DND-41 (cell line): Measurements from ENCODE around the gene HDGF.

Experiments
- ATAC-seq: fragments of 200-7000 bp; cut with Tn5 transposase; 3 replicates; pipeline ENCODE4 v1.9.1; 2021; ENCODE audit warnings: low read depth; ENCODE audit not compliant: insufficient read depth
- DNase-seq: peaks from one replicate; pipeline ENCODE4 v3.0.0-alpha.2; 2020
- H2AFZ ChIP-seq: 2 replicates; pipeline ENCODE4 v1.6.0; 2012; ENCODE audit warnings: low read depth, low read length
- H3K27ac ChIP-seq: 2 replicates; pipeline ENCODE4 v1.5.1; 2012; ENCODE audit warnings: low read length, inconsistent platforms
- H3K27me3 ChIP-seq: fragments of 200-600 bp; sonication (generic); 2 replicates; pipeline ENCODE4 v1.6.0; 2012; ENCODE audit warnings: low read length, mild to moderate bottlenecking, inconsistent platforms; ENCODE audit not compliant: insufficient read depth, poor library complexity
- H3K36me3 ChIP-seq: 2 replicates; pipeline ENCODE4 v1.5.1; 2012; ENCODE audit warnings: low read length, inconsistent platforms; ENCODE audit not compliant: insufficient read depth
- H3K4me1 ChIP-seq: 2 replicates; pipeline ENCODE4 v1.5.1; 2012; ENCODE audit warnings: mild to moderate bottlenecking, low read length; ENCODE audit not compliant: insufficient read depth
- H3K4me2 ChIP-seq: 2 replicates; pipeline ENCODE4 v1.6.0; 2012; ENCODE audit warnings: mild to moderate bottlenecking, moderate library complexity, low read length, inconsistent platforms; ENCODE audit not compliant: insufficient read depth
- H3K4me3 ChIP-seq, 2 experiments: fragments of 200-600 bp in 1 of 2; shearing (Covaris generic) in 1 of 2; 2 replicates each; pipeline ENCODE4 v1.5.1; 2012 to 2016; ENCODE audit warnings: inconsistent platforms in 2 of 2, low read length in 2 of 2, mild to moderate bottlenecking in 2 of 2, low read depth in 1 of 2, moderate library complexity in 1 of 2
- H3K79me2 ChIP-seq: 2 replicates; pipeline ENCODE4 v1.6.0; 2012; ENCODE audit warnings: low read length, inconsistent platforms; ENCODE audit not compliant: insufficient read depth
- H3K9ac ChIP-seq: 2 replicates; pipeline ENCODE4 v1.6.0; 2012; ENCODE audit warnings: low read depth, mild to moderate bottlenecking, inconsistent platforms, low read length, moderate library complexity
- H3K9me3 ChIP-seq: 2 replicates; pipeline ENCODE4 v1.5.1; 2012; ENCODE audit warnings: low read length, moderate library complexity, mild to moderate bottlenecking, inconsistent platforms; ENCODE audit not compliant: insufficient read depth, severe bottlenecking
- H4K20me1 ChIP-seq: 2 replicates; pipeline ENCODE4 v1.6.0; 2012; ENCODE audit warnings: low read length; ENCODE audit not compliant: insufficient read depth
- EZH2 ChIP-seq: IDR thresholded peaks from 3 replicates; pipeline ENCODE4 v1.6.1; 2012; ENCODE audit warnings: borderline replicate concordance, low read depth, mild to moderate bottlenecking, moderate library complexity, low read length, inconsistent platforms; ENCODE audit not compliant: severe bottlenecking
- TF ChIP-seq, protein P1 (sequence below): IDR thresholded peaks from 2 replicates; pipeline ENCODE4 v1.5.1; 2012; ENCODE audit warnings: borderline replicate concordance, low read length, moderate library complexity, mild to moderate bottlenecking; ENCODE audit not compliant: poor library complexity, severe bottlenecking; ENCODE audit errors: extremely low read depth

HDGF gene

DNA sequence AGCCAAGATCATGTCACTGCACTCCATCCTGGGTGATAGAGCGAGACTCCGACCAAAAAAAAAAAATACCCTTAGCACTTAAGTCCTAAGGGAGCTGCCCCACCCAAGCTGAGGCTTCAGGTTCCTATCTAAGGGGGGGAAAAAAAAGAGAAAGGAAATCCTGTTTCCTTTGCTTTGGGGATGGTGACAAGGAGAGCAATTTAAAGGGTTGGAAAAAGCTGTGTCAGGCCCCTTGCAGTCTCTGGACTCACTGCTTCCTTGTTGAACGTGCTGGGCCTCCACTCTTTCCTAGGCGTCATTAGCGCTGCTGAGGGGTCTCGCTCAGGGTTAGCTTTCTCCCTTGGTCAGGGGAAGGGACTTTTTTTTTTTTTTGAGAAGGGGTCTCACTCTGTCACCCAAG is 34.0 kb upstream of the HDGF start:
- Histone ChIP-seq H4K20me1 (peaks cover 29% of the 10 kb centered on the region), H3K4me2 (no peak overlapping the region), H3K36me3 (peaks cover 88% of the 10 kb centered on the region), H3K9ac (no peak overlapping the region), H3K4me3 (no peak overlapping the region), H3K9me3 (no peaks in the 10 kb centered on the region), H3K4me1 (no peaks in the 10 kb centered on the region), H3K79me2 (peaks cover 50% of the 10 kb centered on the region), H3K27ac (no peak overlapping the region), H2AFZ (no peak overlapping the region), H3K27me3 (no peaks in the 10 kb centered on the region)
- TF ChIP-seq, protein P1, sequence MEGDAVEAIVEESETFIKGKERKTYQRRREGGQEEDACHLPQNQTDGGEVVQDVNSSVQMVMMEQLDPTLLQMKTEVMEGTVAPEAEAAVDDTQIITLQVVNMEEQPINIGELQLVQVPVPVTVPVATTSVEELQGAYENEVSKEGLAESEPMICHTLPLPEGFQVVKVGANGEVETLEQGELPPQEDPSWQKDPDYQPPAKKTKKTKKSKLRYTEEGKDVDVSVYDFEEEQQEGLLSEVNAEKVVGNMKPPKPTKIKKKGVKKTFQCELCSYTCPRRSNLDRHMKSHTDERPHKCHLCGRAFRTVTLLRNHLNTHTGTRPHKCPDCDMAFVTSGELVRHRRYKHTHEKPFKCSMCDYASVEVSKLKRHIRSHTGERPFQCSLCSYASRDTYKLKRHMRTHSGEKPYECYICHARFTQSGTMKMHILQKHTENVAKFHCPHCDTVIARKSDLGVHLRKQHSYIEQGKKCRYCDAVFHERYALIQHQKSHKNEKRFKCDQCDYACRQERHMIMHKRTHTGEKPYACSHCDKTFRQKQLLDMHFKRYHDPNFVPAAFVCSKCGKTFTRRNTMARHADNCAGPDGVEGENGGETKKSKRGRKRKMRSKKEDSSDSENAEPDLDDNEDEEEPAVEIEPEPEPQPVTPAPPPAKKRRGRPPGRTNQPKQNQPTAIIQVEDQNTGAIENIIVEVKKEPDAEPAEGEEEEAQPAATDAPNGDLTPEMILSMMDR: no peak
- TF ChIP-seq EZH2: no peak
- DNase-seq: no peak
- no peak for ATAC-seq

DNA sequence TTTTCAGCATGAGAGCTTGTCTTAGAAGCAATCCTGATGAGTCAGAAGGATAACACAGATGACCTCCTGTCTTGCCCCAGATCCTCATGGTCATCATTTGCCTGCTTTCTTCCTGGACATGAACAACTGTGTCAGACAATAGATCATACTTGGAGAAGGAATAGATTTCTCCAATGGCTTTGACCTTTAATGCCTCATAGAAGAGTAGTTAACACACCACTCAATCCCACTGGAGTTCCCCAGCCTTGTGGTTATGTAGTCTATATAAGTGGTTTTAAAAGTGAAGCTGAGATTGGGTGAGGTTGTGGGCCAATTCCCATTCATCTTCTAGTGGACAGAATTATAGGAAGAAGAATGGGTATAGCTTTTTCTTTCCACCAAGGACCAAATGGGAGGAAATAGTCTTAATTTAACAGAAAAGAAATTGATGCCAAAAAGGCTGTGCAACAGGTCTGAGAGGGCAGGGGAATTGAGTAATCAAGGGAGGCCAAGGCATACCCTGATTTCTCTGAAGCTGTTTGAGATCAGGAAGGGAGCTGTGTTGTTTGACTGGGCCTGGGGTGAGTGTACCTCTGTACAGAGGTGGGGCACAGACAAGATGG is 30.2 kb upstream of the HDGF start:
- peaks cover 39% of the 10 kb centered on the region for H4K20me1 ChIP-seq
- H3K79me2 ChIP-seq: peaks cover 78% of the 10 kb centered on the region
- ATAC-seq (no peak), DNase-seq (no peak)
- no peak overlapping the region for H3K27ac ChIP-seq
- TF ChIP-seq, protein P1: no peak
- TF ChIP-seq EZH2: no peak
- H3K4me3 ChIP-seq: no peak overlapping the region
- no peaks in the 10 kb centered on the region for H3K27me3 ChIP-seq
- peaks cover 63% of the 10 kb centered on the region for H3K36me3 ChIP-seq
- H3K4me2 ChIP-seq: no peak overlapping the region
- no peaks in the 10 kb centered on the region for H3K4me1 ChIP-seq
- no peak overlapping the region for H3K9ac ChIP-seq
- H3K9me3 ChIP-seq: no peaks in the 10 kb centered on the region
- no peak overlapping the region for H2AFZ ChIP-seq

- Histone ChIP-seq H3K4me1 (peaks cover 12% of the 10 kb centered on the region; the same call in 1 of the 2 replicates), H3K36me3 (peaks cover 45% of the 10 kb centered on the region), H3K79me2 (peaks cover 92% of the 10 kb centered on the region), H3K9me3 (no peaks in the 10 kb centered on the region), H3K27me3 (no peaks in the 10 kb centered on the region), H3K4me3 (no peak overlapping the region), H3K27ac (no peak overlapping the region), H3K4me2 (no peak overlapping the region), H4K20me1 (peaks cover 52% of the 10 kb centered on the region), H3K9ac (no peak overlapping the region), H2AFZ (no peak overlapping the region)
- TF ChIP-seq, protein P1: no peak
- DNase-seq: no peak
- no peak for ATAC-seq
These were observed 26.1 kb upstream of the HDGF start for GRCh38 chr1:156777573-156777972.

GRCh38 chr1:156776942-156777341 is 25.5 kb upstream of the HDGF start:
- peaks cover 42% of the 10 kb centered on the region for H3K36me3 ChIP-seq
- H3K4me2 ChIP-seq: no peak overlapping the region
- no peak overlapping the region for H3K4me3 ChIP-seq
- peaks cover 50% of the 10 kb centered on the region for H4K20me1 ChIP-seq
- ATAC-seq (no peak), DNase-seq (no peak)
- no peaks in the 10 kb centered on the region for H3K27me3 ChIP-seq
- H3K27ac ChIP-seq: no peak overlapping the region
- H3K79me2 ChIP-seq: peaks cover 92% of the 10 kb centered on the region
- TF ChIP-seq, protein P1: no peak
- no peak for TF ChIP-seq EZH2
- no peaks in the 10 kb centered on the region for H3K9me3 ChIP-seq
- no peak overlapping the region for H2AFZ ChIP-seq
- peaks cover 14% of the 10 kb centered on the region; the same call in 1 of the 2 replicates for H3K4me1 ChIP-seq
- H3K9ac ChIP-seq: no peak overlapping the region
